Measurements from ENCODE around the gene ST7.

- no peak for TF ChIP-seq CTCF (IDR thresholded peaks at IDR 0.05)
- TF ChIP-seq REST (IDR thresholded peaks at IDR 0.05; ENCODE audit: insufficient read depth in 1 of 2, low read depth in 2 of 2, low read length in 1 of 2) = no peak
Measured at GRCh38 chr7:117068511-117069145, 115.3 kb downstream of the ST7 start.

Data from Panc1 (cell line).